SK-N-SH treated with all-trans-retinoic acid at 6 μM for 48 hours (cell line): Measurements from ENCODE around the gene ARHGAP45.

Source experiments
- ATAC-seq: fragments of 200-7000 bp; cut with Tn5 transposase; 3 replicates; pipeline ENCODE4 v1.9.1; 2020; ENCODE audit warnings: mild to moderate bottlenecking, moderate library complexity
- ARNTL ChIP-seq: fragments of 450-650 bp; formaldehyde crosslinking; IDR thresholded peaks from 2 replicates; pipeline ENCODE4 v1.5.0; 2020; ENCODE audit warnings: low read depth, mild to moderate bottlenecking, moderate library complexity, borderline replicate concordance
- BACH2 ChIP-seq: fragments of 250-450 bp; sonication (Bioruptor Pico); IDR thresholded peaks from 2 replicates; pipeline ENCODE4 v1.9.0; 2021; ENCODE audit warnings: mild to moderate bottlenecking, borderline replicate concordance
- CREB5 ChIP-seq: fragments of 250-450 bp; sonication (Bioruptor Pico); IDR thresholded peaks from 2 replicates; pipeline ENCODE4 v1.5.1; 2020; ENCODE audit warnings: low read depth, mild to moderate bottlenecking, moderate library complexity
- CSDC2 ChIP-seq: fragments of 250-450 bp; sonication (Bioruptor Pico); IDR thresholded peaks from 2 replicates; pipeline ENCODE4 v1.5.0; 2020; ENCODE audit warnings: mild to moderate bottlenecking, moderate library complexity
- ESRRG ChIP-seq: fragments of 250-450 bp; sonication (Bioruptor Pico); IDR thresholded peaks from 2 replicates; pipeline ENCODE4 v1.6.1; 2021; ENCODE audit warnings: mild to moderate bottlenecking
- GLIS3 ChIP-seq: fragments of 250-450 bp; sonication (Bioruptor Pico); IDR thresholded peaks from 2 replicates; pipeline ENCODE4 v1.5.0; 2020; ENCODE audit warnings: mild to moderate bottlenecking, moderate library complexity
- ISL1 ChIP-seq: fragments of 250-450 bp; sonication (Bioruptor Pico); IDR thresholded peaks from 2 replicates; pipeline ENCODE4 v2.1.2; 2022; ENCODE audit warnings: mild to moderate bottlenecking, moderate library complexity
- OSR1 ChIP-seq: fragments of 250-450 bp; sonication (Bioruptor Pico); IDR thresholded peaks from 2 replicates; pipeline ENCODE4 v1.8.0; 2022; ENCODE audit warnings: moderate library complexity, mild to moderate bottlenecking, inconsistent platforms
- PPARA ChIP-seq: fragments of 250-450 bp; sonication (Bioruptor Pico); IDR thresholded peaks from 2 replicates; pipeline ENCODE4 v1.5.0; 2020; ENCODE audit warnings: mild to moderate bottlenecking, borderline replicate concordance
- RARB ChIP-seq: fragments of 250-450 bp; sonication (Bioruptor Pico); IDR thresholded peaks from 2 replicates; pipeline ENCODE4 v1.8.0; 2021; ENCODE audit warnings: mild to moderate bottlenecking, moderate library complexity
- SNAI2 ChIP-seq: fragments of 250-450 bp; sonication (Bioruptor Pico); IDR thresholded peaks from 2 replicates; pipeline ENCODE4 v1.5.0; 2020; ENCODE audit warnings: mild to moderate bottlenecking, moderate library complexity
- TCF4 ChIP-seq: fragments of 250-450 bp; sonication (Bioruptor Pico); IDR thresholded peaks from 2 replicates; pipeline ENCODE4 v1.8.0; 2021; ENCODE audit warnings: mild to moderate bottlenecking, moderate library complexity, borderline replicate concordance
- TOX ChIP-seq: fragments of 250-450 bp; sonication (Bioruptor Pico); IDR thresholded peaks from 2 replicates; pipeline ENCODE4 v1.8.0; 2021; ENCODE audit warnings: mild to moderate bottlenecking, moderate library complexity, borderline replicate concordance
- ZC3H10 ChIP-seq: fragments of 250-450 bp; sonication (Bioruptor Pico); IDR thresholded peaks from 2 replicates; pipeline ENCODE4 v1.5.1; 2021; ENCODE audit warnings: mild to moderate bottlenecking, moderate library complexity
- ZFP3 ChIP-seq: fragments of 250-450 bp; sonication (Bioruptor Pico); IDR thresholded peaks from 2 replicates; pipeline ENCODE4 v1.5.0; 2020; ENCODE audit warnings: mild to moderate bottlenecking, moderate library complexity
- ZFP30 ChIP-seq: fragments of 450-650 bp; formaldehyde crosslinking; IDR thresholded peaks from 2 replicates; pipeline ENCODE4 v1.5.0; 2022; ENCODE audit warnings: mild to moderate bottlenecking, moderate library complexity
- ZNF565 ChIP-seq: fragments of 450-650 bp; formaldehyde crosslinking; conservative IDR thresholded peaks from 2 replicates; pipeline ENCODE4 v1.5.0; 2020; ENCODE audit warnings: low read depth, mild to moderate bottlenecking, moderate library complexity
- ZNF70 ChIP-seq: fragments of 450-650 bp; formaldehyde crosslinking; IDR thresholded peaks from 2 replicates; pipeline ENCODE4 v1.5.0; 2020; ENCODE audit warnings: mild to moderate bottlenecking, moderate library complexity
- ZNF8 ChIP-seq: fragments of 450-650 bp; formaldehyde crosslinking; IDR thresholded peaks from 2 replicates; pipeline ENCODE4 v1.5.0; 2020; ENCODE audit warnings: mild to moderate bottlenecking, moderate library complexity
- TF ChIP-seq, protein P1 (sequence below): fragments of 250-450 bp; sonication (Bioruptor Pico); IDR thresholded peaks from 2 replicates; pipeline ENCODE4 v1.8.0; 2021; ENCODE audit warnings: low read depth, mild to moderate bottlenecking, moderate library complexity, borderline replicate concordance
- TF ChIP-seq, protein P2 (sequence below): fragments of 250-450 bp; sonication (Bioruptor Pico); IDR thresholded peaks from 2 replicates; pipeline ENCODE4 v1.5.1; 2021; ENCODE audit warnings: mild to moderate bottlenecking, moderate library complexity
- TF ChIP-seq, protein P3 (sequence below): fragments of 250-450 bp; sonication (Bioruptor Pico); IDR thresholded peaks from 2 replicates; pipeline ENCODE4 v1.8.0; 2020; ENCODE audit warnings: mild to moderate bottlenecking, moderate library complexity, borderline replicate concordance

Gene ARHGAP45, protein sequence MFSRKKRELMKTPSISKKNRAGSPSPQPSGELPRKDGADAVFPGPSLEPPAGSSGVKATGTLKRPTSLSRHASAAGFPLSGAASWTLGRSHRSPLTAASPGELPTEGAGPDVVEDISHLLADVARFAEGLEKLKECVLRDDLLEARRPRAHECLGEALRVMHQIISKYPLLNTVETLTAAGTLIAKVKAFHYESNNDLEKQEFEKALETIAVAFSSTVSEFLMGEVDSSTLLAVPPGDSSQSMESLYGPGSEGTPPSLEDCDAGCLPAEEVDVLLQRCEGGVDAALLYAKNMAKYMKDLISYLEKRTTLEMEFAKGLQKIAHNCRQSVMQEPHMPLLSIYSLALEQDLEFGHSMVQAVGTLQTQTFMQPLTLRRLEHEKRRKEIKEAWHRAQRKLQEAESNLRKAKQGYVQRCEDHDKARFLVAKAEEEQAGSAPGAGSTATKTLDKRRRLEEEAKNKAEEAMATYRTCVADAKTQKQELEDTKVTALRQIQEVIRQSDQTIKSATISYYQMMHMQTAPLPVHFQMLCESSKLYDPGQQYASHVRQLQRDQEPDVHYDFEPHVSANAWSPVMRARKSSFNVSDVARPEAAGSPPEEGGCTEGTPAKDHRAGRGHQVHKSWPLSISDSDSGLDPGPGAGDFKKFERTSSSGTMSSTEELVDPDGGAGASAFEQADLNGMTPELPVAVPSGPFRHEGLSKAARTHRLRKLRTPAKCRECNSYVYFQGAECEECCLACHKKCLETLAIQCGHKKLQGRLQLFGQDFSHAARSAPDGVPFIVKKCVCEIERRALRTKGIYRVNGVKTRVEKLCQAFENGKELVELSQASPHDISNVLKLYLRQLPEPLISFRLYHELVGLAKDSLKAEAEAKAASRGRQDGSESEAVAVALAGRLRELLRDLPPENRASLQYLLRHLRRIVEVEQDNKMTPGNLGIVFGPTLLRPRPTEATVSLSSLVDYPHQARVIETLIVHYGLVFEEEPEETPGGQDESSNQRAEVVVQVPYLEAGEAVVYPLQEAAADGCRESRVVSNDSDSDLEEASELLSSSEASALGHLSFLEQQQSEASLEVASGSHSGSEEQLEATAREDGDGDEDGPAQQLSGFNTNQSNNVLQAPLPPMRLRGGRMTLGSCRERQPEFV

GRCh38 chr19:1066748-1067340 is at the start of gene ARHGAP45:
Gene ARHGAP45, plus strand, starts transcription at chr19:1067167. Its CDS starts 239 bp downstream, at chr19:1067406.
- ATAC-seq, result no peak
- TF ChIP-seq, protein P1, sequence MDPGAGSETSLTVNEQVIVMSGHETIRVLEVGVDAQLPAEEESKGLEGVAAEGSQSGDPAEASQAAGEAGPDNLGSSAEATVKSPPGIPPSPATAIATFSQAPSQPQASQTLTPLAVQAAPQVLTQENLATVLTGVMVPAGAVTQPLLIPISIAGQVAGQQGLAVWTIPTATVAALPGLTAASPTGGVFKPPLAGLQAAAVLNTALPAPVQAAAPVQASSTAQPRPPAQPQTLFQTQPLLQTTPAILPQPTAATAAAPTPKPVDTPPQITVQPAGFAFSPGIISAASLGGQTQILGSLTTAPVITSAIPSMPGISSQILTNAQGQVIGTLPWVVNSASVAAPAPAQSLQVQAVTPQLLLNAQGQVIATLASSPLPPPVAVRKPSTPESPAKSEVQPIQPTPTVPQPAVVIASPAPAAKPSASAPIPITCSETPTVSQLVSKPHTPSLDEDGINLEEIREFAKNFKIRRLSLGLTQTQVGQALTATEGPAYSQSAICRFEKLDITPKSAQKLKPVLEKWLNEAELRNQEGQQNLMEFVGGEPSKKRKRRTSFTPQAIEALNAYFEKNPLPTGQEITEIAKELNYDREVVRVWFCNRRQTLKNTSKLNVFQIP (CRISPR knock-in tag), result no peak
- TF ChIP-seq, protein P2, sequence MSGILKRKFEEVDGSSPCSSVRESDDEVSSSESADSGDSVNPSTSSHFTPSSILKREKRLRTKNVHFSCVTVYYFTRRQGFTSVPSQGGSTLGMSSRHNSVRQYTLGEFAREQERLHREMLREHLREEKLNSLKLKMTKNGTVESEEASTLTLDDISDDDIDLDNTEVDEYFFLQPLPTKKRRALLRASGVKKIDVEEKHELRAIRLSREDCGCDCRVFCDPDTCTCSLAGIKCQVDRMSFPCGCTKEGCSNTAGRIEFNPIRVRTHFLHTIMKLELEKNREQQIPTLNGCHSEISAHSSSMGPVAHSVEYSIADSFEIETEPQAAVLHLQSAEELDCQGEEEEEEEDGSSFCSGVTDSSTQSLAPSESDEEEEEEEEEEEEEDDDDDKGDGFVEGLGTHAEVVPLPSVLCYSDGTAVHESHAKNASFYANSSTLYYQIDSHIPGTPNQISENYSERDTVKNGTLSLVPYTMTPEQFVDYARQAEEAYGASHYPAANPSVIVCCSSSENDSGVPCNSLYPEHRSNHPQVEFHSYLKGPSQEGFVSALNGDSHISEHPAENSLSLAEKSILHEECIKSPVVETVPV, result no peak
- no peak for TF ChIP-seq ISL1 (CRISPR knock-in tag)
- no peak for TF ChIP-seq OSR1 (CRISPR knock-in tag)
- TF ChIP-seq, protein P3, sequence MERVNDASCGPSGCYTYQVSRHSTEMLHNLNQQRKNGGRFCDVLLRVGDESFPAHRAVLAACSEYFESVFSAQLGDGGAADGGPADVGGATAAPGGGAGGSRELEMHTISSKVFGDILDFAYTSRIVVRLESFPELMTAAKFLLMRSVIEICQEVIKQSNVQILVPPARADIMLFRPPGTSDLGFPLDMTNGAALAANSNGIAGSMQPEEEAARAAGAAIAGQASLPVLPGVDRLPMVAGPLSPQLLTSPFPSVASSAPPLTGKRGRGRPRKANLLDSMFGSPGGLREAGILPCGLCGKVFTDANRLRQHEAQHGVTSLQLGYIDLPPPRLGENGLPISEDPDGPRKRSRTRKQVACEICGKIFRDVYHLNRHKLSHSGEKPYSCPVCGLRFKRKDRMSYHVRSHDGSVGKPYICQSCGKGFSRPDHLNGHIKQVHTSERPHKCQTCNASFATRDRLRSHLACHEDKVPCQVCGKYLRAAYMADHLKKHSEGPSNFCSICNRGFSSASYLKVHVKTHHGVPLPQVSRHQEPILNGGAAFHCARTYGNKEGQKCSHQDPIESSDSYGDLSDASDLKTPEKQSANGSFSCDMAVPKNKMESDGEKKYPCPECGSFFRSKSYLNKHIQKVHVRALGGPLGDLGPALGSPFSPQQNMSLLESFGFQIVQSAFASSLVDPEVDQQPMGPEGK (CRISPR knock-in tag), result no peak
- TF ChIP-seq ZFP30 (CRISPR knock-in tag), result no peak
- no peak for TF ChIP-seq ARNTL (CRISPR knock-in tag)
- no peak for TF ChIP-seq CSDC2 (CRISPR knock-in tag)
- TF ChIP-seq ZNF565 (CRISPR knock-in tag), result no peak
- TF ChIP-seq BACH2 (CRISPR knock-in tag), result no peak
- no peak for TF ChIP-seq ZC3H10 (CRISPR knock-in tag)
- TF ChIP-seq GLIS3 (CRISPR knock-in tag), result no peak
- TF ChIP-seq CREB5, result no peak

GRCh38 chr19:1017906-1018305 is 49.1 kb upstream of the ARHGAP45 start:
- no peak for ATAC-seq
- no peak for TF ChIP-seq TOX
- TF ChIP-seq ZFP30 (CRISPR knock-in tag), result no peak
- TF ChIP-seq, protein P1 (CRISPR knock-in tag), result no peak
- no peak for TF ChIP-seq BACH2 (CRISPR knock-in tag)
- TF ChIP-seq ZFP3, result no peak
- no peak for TF ChIP-seq CREB5
- no peak for TF ChIP-seq SNAI2 (CRISPR knock-in tag)
- no peak for TF ChIP-seq PPARA
- no peak for TF ChIP-seq ZNF70 (CRISPR knock-in tag)
- TF ChIP-seq TCF4 (CRISPR knock-in tag), result no peak
- TF ChIP-seq ZNF8, result no peak
- no peak for TF ChIP-seq RARB (CRISPR knock-in tag)
- no peak for TF ChIP-seq ISL1 (CRISPR knock-in tag)
- no peak for TF ChIP-seq ESRRG (CRISPR knock-in tag)
- no peak for TF ChIP-seq ARNTL (CRISPR knock-in tag)
- TF ChIP-seq, protein P3 (CRISPR knock-in tag), result no peak
